AG04449 (cell line): ENCODE results near the gene KRT84.

Experiments used
- CTCF ChIA-PET: fragments of 350-600 bp; formaldehyde crosslinking; extraction: SDS; loops from one replicate; lab custom pipeline; 2021; ENCODE audit warnings: antibody characterized with exemption; lab: Yijun Ruan, JAX
- POLR2A ChIA-PET: fragments of 400-600, 350-600 bp; formaldehyde crosslinking; extraction: SDS; loops from one replicate; lab custom pipeline; 2020; ENCODE audit warnings: antibody characterized with exemption, inconsistent platforms; lab: Yijun Ruan, JAX
- DNase-seq: peaks from one replicate; pipeline ENCODE4 v3.0.0-alpha.2; 2010; ENCODE audit warnings: low read depth, low spot score
- H3K4me3 ChIP-seq: 2 replicates; pipeline ENCODE4 v1.5.1; 2011; ENCODE audit warnings: low read depth, mild to moderate bottlenecking, control low read depth, low read length
- TF ChIP-seq, protein P1 (sequence below): IDR thresholded peaks from one replicate; pipeline ENCODE4 v1.5.1; 2011; ENCODE audit warnings: mild to moderate bottlenecking, moderate library complexity, low read length, control low read depth, inconsistent platforms; ENCODE audit not compliant: insufficient read depth; ENCODE audit errors: missing control alignments

KRT84 gene

DNA sequence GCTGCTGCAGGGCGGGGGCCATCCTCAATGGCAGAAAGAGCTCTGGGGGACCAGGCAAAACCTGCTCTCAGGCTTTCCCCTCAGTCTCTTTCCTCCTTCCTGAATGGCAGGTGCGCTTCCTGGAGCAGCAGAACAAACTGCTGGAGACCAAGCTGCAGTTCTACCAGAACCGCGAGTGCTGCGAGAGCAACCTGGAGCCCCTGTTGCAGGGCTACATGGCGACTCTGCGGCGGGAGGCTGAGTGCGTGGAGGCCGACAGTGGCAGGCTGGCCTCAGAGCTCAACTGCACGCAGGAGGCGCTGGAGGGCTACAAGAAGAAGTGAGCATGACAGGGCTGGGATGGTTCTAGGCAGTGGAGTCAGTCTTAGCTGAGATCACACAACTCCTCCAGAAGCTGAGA lies 41.3 kb downstream of the KRT84 start:
- H3K4me3 ChIP-seq = no peak overlapping the region
- ChIA-PET CTCF (interaction anchor here (1.1 to 3.0 kb wide), 2 partner anchors 15 to 85 kb away, joined by 4 to 18 read pairs; no protein-coding TSS in a partner anchor), POLR2A (no interaction called here)
- TF ChIP-seq, protein P1, sequence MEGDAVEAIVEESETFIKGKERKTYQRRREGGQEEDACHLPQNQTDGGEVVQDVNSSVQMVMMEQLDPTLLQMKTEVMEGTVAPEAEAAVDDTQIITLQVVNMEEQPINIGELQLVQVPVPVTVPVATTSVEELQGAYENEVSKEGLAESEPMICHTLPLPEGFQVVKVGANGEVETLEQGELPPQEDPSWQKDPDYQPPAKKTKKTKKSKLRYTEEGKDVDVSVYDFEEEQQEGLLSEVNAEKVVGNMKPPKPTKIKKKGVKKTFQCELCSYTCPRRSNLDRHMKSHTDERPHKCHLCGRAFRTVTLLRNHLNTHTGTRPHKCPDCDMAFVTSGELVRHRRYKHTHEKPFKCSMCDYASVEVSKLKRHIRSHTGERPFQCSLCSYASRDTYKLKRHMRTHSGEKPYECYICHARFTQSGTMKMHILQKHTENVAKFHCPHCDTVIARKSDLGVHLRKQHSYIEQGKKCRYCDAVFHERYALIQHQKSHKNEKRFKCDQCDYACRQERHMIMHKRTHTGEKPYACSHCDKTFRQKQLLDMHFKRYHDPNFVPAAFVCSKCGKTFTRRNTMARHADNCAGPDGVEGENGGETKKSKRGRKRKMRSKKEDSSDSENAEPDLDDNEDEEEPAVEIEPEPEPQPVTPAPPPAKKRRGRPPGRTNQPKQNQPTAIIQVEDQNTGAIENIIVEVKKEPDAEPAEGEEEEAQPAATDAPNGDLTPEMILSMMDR = no peak
- DNase-seq = no peak

DNA sequence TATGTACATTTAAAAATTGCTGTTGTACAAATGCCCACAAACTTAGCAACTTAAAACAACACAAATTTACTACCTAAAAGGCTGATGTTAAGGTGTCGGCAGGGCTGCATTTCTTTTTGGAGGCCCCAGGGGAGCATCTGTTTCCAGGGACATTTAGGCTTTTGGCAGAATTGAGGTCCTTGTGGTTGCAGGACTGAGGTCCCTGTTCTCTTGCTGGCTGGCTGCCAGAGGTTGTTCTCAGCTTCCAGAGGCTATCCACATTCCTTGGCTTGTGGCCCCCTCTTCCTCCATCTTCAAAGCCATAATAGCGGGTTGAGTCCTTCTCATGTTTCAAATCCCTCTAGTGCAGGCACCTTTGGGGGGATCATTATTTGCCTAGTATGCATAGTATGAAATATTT lies 41.9 kb downstream of the KRT84 start:
- H3K4me3 ChIP-seq = no peak overlapping the region
- CTCF ChIA-PET = interaction anchor here (1.9 kb wide), 1 partner anchor 16 kb away, joined by 11 read pairs; no protein-coding TSS in a partner anchor
- no peak for DNase-seq
- TF ChIP-seq, protein P1 = no peak
- POLR2A ChIA-PET = no interaction called here

DNA sequence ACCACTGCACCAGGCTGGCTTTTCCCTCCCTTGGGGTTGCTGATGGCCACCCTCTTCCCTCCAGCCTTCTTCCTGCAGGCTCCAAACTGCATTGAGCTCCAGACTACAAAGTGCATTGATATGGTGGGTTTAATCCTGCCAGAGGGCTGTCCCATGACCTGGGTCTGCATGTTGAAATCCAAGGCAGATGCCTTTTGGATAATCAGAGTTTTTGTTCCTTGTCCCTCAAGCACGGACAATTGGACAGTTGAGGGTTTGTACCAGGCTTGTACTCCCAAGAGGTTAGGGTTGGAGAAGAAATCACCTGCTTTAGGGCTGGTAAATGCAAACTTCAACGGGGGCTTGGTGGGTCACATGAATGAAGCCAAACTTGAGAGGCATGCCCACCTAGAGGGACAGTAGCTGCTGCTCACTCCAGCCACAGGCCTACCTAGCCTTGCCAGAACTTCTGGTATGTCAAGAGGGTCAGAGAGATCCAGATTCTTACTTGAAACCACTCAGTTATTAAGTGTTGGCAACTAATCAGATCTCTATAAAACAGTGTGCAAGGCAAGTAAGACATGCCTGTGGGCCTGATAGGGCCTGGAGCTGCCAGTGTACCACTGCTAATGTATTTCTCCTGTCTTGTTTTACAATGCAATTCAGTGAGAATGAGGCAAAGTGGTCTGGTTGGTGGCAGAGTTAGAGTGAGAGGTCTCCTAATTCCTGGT lies 42.5 kb downstream of the KRT84 start:
- H3K4me3 ChIP-seq = no peak overlapping the region
- POLR2A ChIA-PET = no interaction called here
- TF ChIP-seq, protein P1 = no peak
- CTCF ChIA-PET = interaction anchor here (0.6 to 1.9 kb wide), 3 partner anchors 15 to 537 kb away, joined by 3 to 11 read pairs (median 4); no protein-coding TSS in a partner anchor
- DNase-seq = no peak

DNA sequence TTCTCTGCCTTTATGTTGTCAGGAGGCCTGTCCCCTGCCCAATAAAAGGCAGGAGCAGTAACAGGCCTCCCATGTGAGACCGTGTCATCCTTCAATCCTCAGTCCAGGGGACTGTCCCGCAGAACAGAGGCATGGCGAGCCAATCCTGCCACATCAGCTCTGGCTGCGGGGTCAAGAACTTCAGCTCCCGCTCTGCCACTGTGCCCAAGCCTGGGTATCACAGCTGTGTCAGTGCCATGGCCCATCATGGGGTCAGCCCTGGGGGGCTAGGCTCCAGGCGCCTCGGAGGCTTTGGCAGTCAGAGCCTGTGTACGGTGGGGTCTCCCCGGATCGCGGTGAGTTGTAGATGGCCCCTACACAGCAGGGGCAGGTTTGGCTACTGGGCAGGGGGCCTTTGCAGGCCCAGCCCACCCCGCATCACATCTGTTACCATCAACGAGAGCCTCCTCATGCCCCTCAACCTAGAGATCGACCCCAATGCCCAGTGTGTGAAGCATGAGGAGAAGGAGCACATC lies 44.3 kb downstream of the KRT84 start:
- no peak overlapping the region for H3K4me3 ChIP-seq
- TF ChIP-seq, protein P1 = no peak
- POLR2A ChIA-PET = no interaction called here
- CTCF ChIA-PET = interaction anchor here (5.0 kb wide), 1 partner anchor 14 kb away, joined by 57 read pairs; no protein-coding TSS in a partner anchor
- DNase-seq = no peak

GRCh38 chr12:52338241-52338960 lies 47.1 kb downstream of the KRT84 start:
- no peak overlapping the region for H3K4me3 ChIP-seq
- TF ChIP-seq, protein P1 = no peak
- ChIA-PET CTCF (interaction anchor here (1.5 to 5.0 kb wide), 6 partner anchors 11 to 547 kb away, joined by 4 to 57 read pairs (median 4); no protein-coding TSS in a partner anchor), POLR2A (no interaction called here)
- DNase-seq = no peak

DNA sequence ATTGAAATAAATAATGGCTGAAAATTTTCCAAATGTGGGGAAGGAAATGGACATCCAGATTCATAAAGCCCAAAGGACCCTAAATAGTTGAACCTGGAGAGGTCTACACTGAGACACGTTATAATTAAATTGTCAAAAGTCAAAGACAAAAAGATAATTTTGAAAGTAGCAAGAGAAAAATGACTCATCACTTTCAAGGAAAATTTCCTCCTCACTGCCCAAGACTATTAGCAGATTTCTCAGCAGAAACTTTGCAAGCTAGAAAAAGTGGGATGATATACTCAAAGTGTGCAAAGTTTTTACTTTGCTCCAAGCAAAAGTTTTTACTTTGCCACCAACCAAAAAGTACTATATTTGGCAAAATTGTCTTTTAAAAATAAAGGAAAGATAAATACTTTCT lies 48.4 kb downstream of the KRT84 start:
- TF ChIP-seq, protein P1 = no peak
- no peak for DNase-seq
- POLR2A ChIA-PET = no interaction called here
- CTCF ChIA-PET = interaction anchor here (1.5 to 5.0 kb wide), 4 partner anchors 10 to 548 kb away, joined by 4 to 57 read pairs (median 4); no protein-coding TSS in a partner anchor
- no peak overlapping the region for H3K4me3 ChIP-seq
